GM19438 (cell line): Measurements from ENCODE around the gene SPRY4.
A peak's percentile ranks its signal among the peaks of the same experiment; 100 is the strongest.
"Not testable (repeated sequence)": the region's sequence is repeated elsewhere in the genome, so short reads cannot be mapped to it uniquely, and the experiment has no call there.

Experiments used
- ATAC-seq: cut with Tn5 transposase; IDR thresholded peaks from one replicate; pipeline ENCODE4 v1.9.1; 2021; ENCODE audit warnings: low read depth; ENCODE audit not compliant: unreplicated experiment

SPRY4 gene, protein sequence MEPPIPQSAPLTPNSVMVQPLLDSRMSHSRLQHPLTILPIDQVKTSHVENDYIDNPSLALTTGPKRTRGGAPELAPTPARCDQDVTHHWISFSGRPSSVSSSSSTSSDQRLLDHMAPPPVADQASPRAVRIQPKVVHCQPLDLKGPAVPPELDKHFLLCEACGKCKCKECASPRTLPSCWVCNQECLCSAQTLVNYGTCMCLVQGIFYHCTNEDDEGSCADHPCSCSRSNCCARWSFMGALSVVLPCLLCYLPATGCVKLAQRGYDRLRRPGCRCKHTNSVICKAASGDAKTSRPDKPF

GRCh38 chr5:142324871-142325724, at the start of gene SPRY4:
Gene SPRY4, minus strand, starts transcription at chr5:142325021. Its CDS starts 9,913 bp downstream, at chr5:142315108.
- ATAC-seq = peak; percentile 49

GRCh38 chr5:142368529-142368928, 43.7 kb upstream of the SPRY4 start:
- no peak for ATAC-seq

- ATAC-seq = no peak
These were observed 41.2 kb upstream of the SPRY4 start for GRCh38 chr5:142366007-142366406.

DNA sequence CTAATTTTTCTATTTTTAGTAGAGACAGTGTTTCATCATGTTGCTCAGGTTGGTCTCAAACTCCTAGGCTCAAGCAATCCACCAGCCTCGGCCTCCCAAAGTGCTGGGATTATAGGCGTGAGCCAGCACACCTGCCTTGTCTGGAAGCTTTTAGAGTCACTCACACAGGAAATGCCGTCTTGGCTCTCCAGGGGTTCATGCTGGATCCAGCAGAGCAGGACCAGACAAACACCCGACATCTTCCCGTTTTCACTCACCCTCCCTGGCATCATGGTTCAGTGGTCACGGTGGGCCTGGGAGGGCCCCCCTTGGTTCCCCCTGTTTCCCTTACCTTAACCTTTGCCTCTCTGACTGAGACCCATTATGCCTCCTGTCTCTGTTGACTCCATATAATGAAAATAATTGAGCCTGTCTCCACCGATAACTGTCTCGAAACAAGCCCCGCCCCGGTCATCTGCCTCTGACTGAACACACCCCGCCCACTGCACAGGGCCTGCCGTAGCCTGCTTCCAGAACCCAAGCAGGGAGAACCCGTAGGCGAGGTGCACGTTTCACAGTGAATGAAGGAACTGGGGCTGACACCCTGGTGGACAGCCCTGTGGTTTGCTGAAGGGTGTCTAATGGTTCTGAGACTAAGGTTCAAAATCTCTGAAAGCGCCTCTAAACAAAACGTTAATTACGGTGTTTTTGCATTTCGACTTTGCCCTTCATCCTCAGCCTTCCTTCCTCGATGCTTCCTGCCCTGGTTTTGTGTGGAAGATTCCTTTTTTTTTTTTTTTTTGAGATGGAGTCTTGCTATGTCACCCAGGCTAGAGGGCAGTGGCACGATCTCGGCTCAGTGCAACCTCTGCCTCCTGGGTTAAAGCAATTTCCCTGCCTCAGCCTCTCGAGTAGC, 39.7 kb upstream of the SPRY4 start:
- ATAC-seq = peak; percentile 79

DNA sequence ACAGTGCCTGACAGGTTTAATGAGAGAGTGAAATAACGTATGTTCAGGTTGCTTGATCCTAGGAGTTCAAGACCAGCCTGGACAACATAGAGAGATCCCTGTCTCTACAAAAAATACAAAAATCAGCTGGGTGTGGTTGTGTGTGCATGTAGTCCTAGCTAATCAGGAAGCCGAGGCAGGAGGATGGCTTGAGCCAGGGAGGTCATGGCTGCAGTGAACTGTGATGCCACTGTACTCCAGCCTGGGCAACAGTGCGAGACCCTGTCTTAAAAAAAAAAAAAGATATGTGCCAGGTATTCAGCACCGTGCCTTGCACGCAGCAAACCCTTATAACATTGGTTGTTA, 38.8 kb upstream of the SPRY4 start:
- ATAC-seq = no peak

DNA sequence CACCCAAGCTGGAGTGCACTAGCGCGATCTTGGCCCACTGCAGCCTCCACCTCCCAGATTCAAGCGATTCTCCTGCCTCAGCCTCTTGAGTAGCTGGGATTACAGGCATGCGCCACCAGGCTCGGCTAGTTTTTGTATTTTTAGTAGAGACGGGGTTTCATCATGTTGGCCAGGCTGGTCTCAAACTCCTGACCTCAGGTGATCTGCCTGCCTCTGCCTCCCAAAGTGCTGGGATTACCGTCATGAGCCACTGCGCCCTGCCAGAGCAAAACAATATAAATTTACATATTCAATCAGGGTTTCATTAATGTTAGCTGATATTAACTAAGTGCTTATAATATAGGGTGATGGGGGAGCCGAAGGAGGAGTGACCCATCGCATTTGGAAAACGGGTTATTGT, 37.4 kb upstream of the SPRY4 start:
- not testable (repeated sequence) for ATAC-seq

GRCh38 chr5:142360607-142361120, 35.8 kb upstream of the SPRY4 start:
- ATAC-seq = no peak

DNA sequence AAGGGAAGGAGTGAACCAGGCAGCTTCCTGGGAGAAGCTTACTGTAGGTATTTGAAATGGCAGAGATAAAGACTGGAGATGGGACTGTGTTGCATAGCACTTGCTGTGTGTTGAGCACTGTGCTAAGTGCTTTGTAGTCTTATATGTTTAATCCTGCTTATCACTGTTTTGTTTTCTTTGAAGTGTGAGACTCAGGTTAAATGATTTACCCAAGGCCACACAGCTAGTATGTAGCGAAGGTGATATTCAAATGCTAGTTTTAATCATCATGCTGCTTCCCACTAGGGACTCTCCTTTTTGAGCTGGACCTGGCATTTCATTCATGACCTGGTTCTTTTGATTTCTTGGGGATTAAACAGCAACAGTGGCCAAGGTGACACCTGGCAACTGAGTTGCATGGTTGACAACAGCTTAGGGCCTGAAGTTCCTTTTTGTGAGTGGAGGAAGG, 35.3 kb upstream of the SPRY4 start:
- no peak for ATAC-seq

DNA sequence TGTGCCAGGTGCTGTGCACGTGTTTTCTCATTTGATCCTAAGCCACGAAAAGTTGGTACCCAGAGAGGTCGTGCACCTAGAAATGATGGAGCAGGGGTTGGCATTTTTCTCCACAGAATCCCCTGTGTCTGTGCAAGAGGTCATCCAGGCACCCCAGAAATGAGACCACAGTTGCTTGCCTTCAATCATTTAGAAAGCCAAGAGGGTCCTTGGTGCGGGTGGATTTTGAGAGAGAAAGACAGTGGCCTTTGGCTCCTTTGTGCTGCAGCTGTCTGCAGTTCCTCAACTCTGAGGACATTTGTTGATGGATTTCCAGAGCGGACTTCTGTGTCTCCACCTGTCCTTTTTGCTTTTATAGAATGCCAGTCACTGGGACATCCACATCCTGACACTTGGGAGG, 33.8 kb upstream of the SPRY4 start:
- ATAC-seq = no peak

- no peak for ATAC-seq
These were observed 33.3 kb upstream of the SPRY4 start for GRCh38 chr5:142358121-142358520.

- no peak for ATAC-seq
These were observed 32.8 kb upstream of the SPRY4 start for GRCh38 chr5:142357469-142358090.

DNA sequence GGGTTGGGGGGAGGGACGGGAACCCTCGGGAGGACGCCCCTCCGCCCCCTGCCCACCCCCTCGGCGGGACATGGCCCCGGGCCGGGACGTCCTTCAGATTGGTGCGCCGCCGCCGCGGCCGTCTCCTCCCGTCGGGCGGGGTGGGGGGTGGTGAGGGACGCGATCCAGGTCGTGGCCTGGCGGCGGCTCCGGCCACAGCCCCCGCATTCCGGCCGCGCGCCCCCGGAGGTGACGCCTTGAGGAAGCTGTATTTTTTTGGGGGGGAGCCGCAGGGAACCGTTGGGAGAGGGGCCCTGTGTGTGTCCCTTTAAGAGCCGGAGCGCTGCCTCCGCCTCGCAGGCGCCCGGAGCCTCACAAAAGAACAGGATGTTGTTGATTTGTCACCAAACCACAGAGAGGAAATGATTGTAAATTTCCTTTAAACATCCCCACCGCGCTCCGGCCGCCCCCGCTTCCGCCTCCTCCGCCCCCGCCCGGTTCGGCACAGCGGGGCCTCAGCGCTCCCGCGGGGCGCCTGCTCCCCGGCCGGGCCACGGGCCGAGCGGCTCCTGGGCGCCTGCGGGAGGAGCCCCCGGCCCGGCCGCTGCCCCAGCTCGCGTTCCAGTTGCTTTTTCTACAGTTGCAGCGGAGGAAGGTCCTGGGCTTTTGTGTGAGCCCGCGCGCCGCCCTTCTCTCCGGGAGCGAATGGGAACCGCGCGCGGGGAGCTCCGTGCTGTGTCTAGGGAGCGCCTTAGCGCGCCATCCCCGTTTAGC, 32.1 kb upstream of the SPRY4 start:
- ATAC-seq = peak; percentile 87

GRCh38 chr5:142356349-142356715, 31.5 kb upstream of the SPRY4 start:
- ATAC-seq = no peak

DNA sequence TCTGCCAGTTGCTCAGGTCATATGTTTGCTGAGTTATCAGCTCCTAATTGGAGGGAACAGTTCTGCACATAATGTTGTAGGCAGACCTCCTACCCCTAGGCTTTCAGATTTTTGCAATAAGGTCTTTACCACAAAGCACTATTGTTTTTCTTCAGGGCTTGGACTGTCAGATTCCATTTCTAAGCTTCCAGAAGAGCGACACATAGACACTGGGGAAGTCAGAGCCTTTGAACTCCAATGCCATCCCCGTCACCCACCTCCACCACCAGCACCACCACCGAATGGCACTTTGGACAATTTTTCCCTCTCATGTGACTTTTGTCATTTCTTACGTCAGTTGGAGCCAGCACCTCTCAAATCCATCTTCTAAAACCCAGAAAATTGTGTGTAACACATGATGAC, 28.3 kb upstream of the SPRY4 start:
- ATAC-seq = no peak

DNA sequence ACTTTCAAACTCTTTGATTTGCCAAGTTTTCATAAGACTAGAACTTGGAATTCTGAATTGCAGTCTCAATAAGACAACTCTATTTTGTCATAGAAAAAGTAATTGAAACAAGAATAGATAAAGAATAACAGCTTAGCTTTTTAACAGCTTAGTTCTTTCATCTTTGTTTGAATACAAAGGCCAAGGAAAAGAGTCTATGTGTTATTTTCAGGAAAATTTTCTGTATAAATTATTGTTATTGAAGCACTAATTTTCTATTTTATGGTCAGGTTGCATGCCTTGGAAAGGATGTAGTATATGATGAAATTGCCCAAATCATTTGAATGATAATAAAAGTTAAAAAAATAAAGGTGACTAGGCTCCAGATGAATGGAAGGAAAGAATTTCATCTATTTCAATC, 25.2 kb upstream of the SPRY4 start:
- no peak for ATAC-seq

- ATAC-seq = no peak
These were observed 21.9 kb upstream of the SPRY4 start for GRCh38 chr5:142346706-142347105.

DNA sequence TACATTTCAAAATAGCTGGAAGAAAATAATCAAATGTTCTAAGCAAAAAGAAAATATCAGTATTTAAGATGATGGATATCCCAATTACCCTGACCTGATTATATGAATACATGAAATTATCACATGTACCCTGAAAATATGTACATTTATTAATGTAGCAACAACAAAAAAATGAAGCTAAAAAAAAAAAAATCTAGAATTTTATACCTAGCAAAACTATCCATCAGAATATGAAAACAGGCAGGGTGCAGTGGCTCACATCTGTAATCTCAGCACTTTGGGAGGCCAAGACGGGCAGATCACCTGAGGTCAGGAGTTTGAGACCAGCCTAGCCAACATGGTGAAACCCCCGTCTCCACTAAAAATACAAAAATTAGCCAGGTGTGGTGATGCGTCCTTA, 20.1 kb upstream of the SPRY4 start:
- not testable (repeated sequence) for ATAC-seq

GRCh38 chr5:142343531-142343930, 18.7 kb upstream of the SPRY4 start:
- ATAC-seq = no peak

DNA sequence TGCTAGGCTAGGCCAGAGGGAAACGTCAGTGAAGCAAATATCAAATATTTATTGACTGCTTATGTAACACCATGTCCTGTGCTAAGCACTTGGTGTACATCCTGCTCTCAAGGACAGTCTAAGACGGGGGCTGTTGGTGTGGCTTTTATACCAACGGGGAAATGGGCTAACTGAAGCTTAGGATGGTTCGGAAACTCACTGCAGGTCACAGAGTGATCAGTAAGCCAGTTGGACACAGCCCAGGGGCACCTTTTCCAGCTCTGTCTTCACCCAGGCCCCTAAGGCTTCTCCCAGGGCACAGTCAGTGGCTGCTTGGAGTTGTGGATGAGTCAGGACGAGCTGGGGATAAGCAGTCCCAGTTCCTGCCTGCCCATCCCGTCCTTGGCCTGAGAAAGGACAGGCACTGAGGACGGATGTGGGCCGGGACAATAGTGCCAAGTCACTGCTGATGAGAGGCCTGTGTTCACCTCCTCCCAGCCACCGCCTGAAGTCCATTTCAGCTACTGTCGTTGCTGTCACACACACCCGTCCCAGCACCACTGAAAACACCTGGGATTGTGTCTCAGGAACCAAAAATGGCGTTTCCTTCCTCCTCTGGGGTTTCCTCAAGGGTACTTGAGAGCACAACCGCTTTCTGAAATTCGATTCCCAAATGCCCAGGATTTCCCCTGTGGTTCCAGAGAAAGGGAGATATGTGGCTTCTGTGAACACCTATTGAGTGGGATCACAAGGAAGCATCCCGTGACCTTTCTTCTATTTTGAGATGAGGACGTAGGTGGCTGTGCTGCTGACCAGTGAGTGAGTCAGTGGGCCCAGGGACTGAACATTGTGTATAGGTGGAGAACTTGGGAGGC, 17.5 kb upstream of the SPRY4 start:
- ATAC-seq = no peak
